DMS153 treated with DMSO at 0.1 percent for 48 hours (cell line): ENCODE measurements around the gene PRKAR1A.
"Not testable (repeated sequence)": the region's sequence is repeated elsewhere in the genome, so short reads cannot be mapped to it uniquely, and the experiment has no call there.

Source experiments
- DNase-seq: peaks from one replicate; lab custom pipeline; 2025; ENCODE audit not compliant: unreplicated experiment; lab: John Stamatoyannopoulos, UW

PRKAR1A gene

GRCh38 chr17:68512247-68512959 lies at the start of gene PRKAR1A:
PRKAR1A (plus strand) TSS chr17:68512430; CDS start chr17:68515400, 2,970 bp downstream.
- peak; percentile 85 for DNase-seq

- no peak for DNase-seq
These were observed 48.8 kb upstream of the PRKAR1A start for GRCh38 chr17:68463211-68464019.

GRCh38 chr17:68468334-68468733 lies 43.9 kb upstream of the PRKAR1A start:
- DNase-seq = no peak

- no peak for DNase-seq
These were observed 43.4 kb upstream of the PRKAR1A start for GRCh38 chr17:68468788-68469187.

- DNase-seq = no peak
These were observed 41.3 kb upstream of the PRKAR1A start for GRCh38 chr17:68470961-68471360.

- no peak for DNase-seq
These were observed 31.3 kb upstream of the PRKAR1A start for GRCh38 chr17:68480885-68481284.

GRCh38 chr17:68482576-68483041 lies 29.6 kb upstream of the PRKAR1A start:
- DNase-seq = no peak

- no peak for DNase-seq
These were observed 27.8 kb upstream of the PRKAR1A start for GRCh38 chr17:68484458-68484857.

GRCh38 chr17:68489919-68490318 lies 22.3 kb upstream of the PRKAR1A start:
- no peak for DNase-seq

GRCh38 chr17:68491381-68492231 lies 20.6 kb upstream of the PRKAR1A start:
- DNase-seq = no peak

- DNase-seq = not testable (repeated sequence)
These were observed 19.7 kb upstream of the PRKAR1A start for GRCh38 chr17:68492394-68493054.

- no peak for DNase-seq
These were observed 17.1 kb upstream of the PRKAR1A start for GRCh38 chr17:68495081-68495480.

- DNase-seq = no peak
These were observed 14.3 kb upstream of the PRKAR1A start for GRCh38 chr17:68497885-68498319.

GRCh38 chr17:68498479-68499326 lies 13.5 kb upstream of the PRKAR1A start:
- no peak for DNase-seq

- DNase-seq = no peak
These were observed 12.6 kb upstream of the PRKAR1A start for GRCh38 chr17:68499587-68499986.

GRCh38 chr17:68501074-68501473 lies 11.2 kb upstream of the PRKAR1A start:
- DNase-seq = no peak

- no peak for DNase-seq
These were observed 6.3 kb upstream of the PRKAR1A start for GRCh38 chr17:68505951-68506350.

GRCh38 chr17:68507576-68507975 lies 4.7 kb upstream of the PRKAR1A start:
- no peak for DNase-seq

GRCh38 chr17:68509141-68510057 lies 2.8 kb upstream of the PRKAR1A start:
- DNase-seq = peak; percentile 78
